Mesendoderm (in vitro differentiated cells): ENCODE measurements around the gene TMEM192.
"Not testable (repeated sequence)": the region's sequence is repeated elsewhere in the genome, so short reads cannot be mapped to it uniquely, and the experiment has no call there.

Experiments used
- DNase-seq: peaks from one replicate; pipeline ENCODE4 v3.0.0; 2013
- H2AK5ac ChIP-seq: 2 replicates; pipeline ENCODE4 v1.6.1; 2013; ENCODE audit warnings: low read length, inconsistent platforms
- H2BK120ac ChIP-seq: 2 replicates; pipeline ENCODE4 v1.6.1; 2013; ENCODE audit warnings: low read depth, mild to moderate bottlenecking, low read length, moderate library complexity, mixed read lengths
- H2BK15ac ChIP-seq: replicated peaks from 2 replicates; pipeline ENCODE4 v1.6.1; 2013; ENCODE audit warnings: low read depth, mild to moderate bottlenecking, moderate library complexity
- H2BK5ac ChIP-seq: 2 replicates; pipeline ENCODE4 v1.6.1; 2013; ENCODE audit warnings: low read length, inconsistent platforms
- H3K18ac ChIP-seq: 2 replicates; pipeline ENCODE4 v1.6.1; 2013; ENCODE audit warnings: mild to moderate bottlenecking, low read length, mixed read lengths
- H3K23ac ChIP-seq: one replicate; pipeline ENCODE4 v1.6.1; 2013; ENCODE audit warnings: low read length
- H3K27ac ChIP-seq: 2 replicates; pipeline ENCODE4 v1.5.1; 2013; ENCODE audit warnings: low read depth, mild to moderate bottlenecking, inconsistent platforms, low read length, moderate library complexity
- H3K27me3 ChIP-seq: 2 replicates; pipeline ENCODE4 v1.6.1; 2013; ENCODE audit warnings: low read length, control low read depth, mild to moderate bottlenecking, inconsistent platforms; ENCODE audit not compliant: insufficient read depth, poor library complexity
- H3K36me3 ChIP-seq: 2 replicates; pipeline ENCODE4 v1.6.1; 2013; ENCODE audit warnings: low read length, inconsistent platforms; ENCODE audit not compliant: control insufficient read depth, insufficient read depth
- H3K4ac ChIP-seq: one replicate; pipeline ENCODE4 v1.6.1; 2013; ENCODE audit warnings: low read depth, mild to moderate bottlenecking, low read length, moderate library complexity
- H3K4me1 ChIP-seq: 2 replicates; pipeline ENCODE4 v1.6.1; 2013; ENCODE audit warnings: low read depth, low read length, inconsistent platforms; ENCODE audit not compliant: control insufficient read depth
- H3K4me2 ChIP-seq: 2 replicates; pipeline ENCODE4 v1.6.1; 2013; ENCODE audit warnings: low read length
- H3K4me3 ChIP-seq: 2 replicates; pipeline ENCODE4 v1.5.1; 2013; ENCODE audit warnings: mild to moderate bottlenecking, low read length
- H3K56ac ChIP-seq: one replicate; pipeline ENCODE4 v1.6.1; 2013; ENCODE audit warnings: low read length
- H3K79me1 ChIP-seq: 2 replicates; pipeline ENCODE4 v1.6.1; 2013; ENCODE audit warnings: low read length, inconsistent platforms
- H3K79me2 ChIP-seq: 2 replicates; pipeline ENCODE4 v1.6.1; 2013; ENCODE audit warnings: mild to moderate bottlenecking, low read length; ENCODE audit not compliant: control insufficient read depth, insufficient read depth
- H3K9ac ChIP-seq: 2 replicates; pipeline ENCODE4 v1.6.1; 2013; ENCODE audit warnings: low read length, inconsistent platforms
- H4K5ac ChIP-seq: one replicate; pipeline ENCODE4 v1.6.1; 2013; ENCODE audit warnings: low read length
- H4K8ac ChIP-seq: one replicate; pipeline ENCODE4 v1.6.1; 2013; ENCODE audit warnings: low read depth, mild to moderate bottlenecking, control low read depth, low read length, moderate library complexity
- WGBS: extraction: QIAGEN DNeasy Blood & Tissue Kit; methylation state at CpG from one replicate; pipeline ENCODE4 v1.1.7; 2013; ENCODE audit warnings: low lambda C conversion rate, missing lambda C conversion rate; ENCODE audit not compliant: insufficient coverage; ENCODE audit errors: extremely low coverage; 5-methylcytosine and 5-hydroxymethylcytosine counted together

Gene TMEM192

GRCh38 chr4:165088366-165088765, 24.3 kb downstream of the TMEM192 start:
- Histone ChIP-seq H2BK120ac (no peak overlapping the region), H3K4me2 (no peak overlapping the region), H3K18ac (no peak overlapping the region), H2AK5ac (no peak overlapping the region), H3K23ac (no peak overlapping the region), H3K79me1 (no peaks in the 10 kb centered on the region), H3K36me3 (no peaks in the 10 kb centered on the region), H3K27ac (no peak overlapping the region), H3K79me2 (no peaks in the 10 kb centered on the region), H2BK15ac (no peak overlapping the region), H3K4me3 (no peak overlapping the region), H3K27me3 (no peaks in the 10 kb centered on the region), H4K5ac (no peak overlapping the region), H3K4ac (no peak overlapping the region), H3K56ac (no peak overlapping the region), H2BK5ac (no peak overlapping the region), H3K9ac (no peak overlapping the region), H4K8ac (no peak overlapping the region), H3K4me1 (no peaks in the 10 kb centered on the region)
- no peak for DNase-seq
- WGBS = no CpG with 5 or more reads among the region's 3 CpGs

- Histone ChIP-seq H2BK5ac (no peak overlapping the region), H3K27me3 (no peaks in the 10 kb centered on the region), H3K4me1 (no peaks in the 10 kb centered on the region), H3K4ac (no peak overlapping the region), H3K56ac (no peak overlapping the region), H2BK15ac (no peak overlapping the region), H3K27ac (no peak overlapping the region), H4K5ac (no peak overlapping the region), H3K4me2 (no peak overlapping the region), H3K36me3 (no peaks in the 10 kb centered on the region), H2BK120ac (no peak overlapping the region), H3K23ac (no peak overlapping the region), H2AK5ac (no peak overlapping the region), H3K4me3 (no peak overlapping the region), H4K8ac (no peak overlapping the region), H3K79me1 (no peaks in the 10 kb centered on the region), H3K79me2 (no peaks in the 10 kb centered on the region), H3K18ac (no peak overlapping the region), H3K9ac (no peak overlapping the region)
- WGBS = no CpG with 5 or more reads among the region's 2 CpGs
- DNase-seq = no peak
Observed at GRCh38 chr4:165085946-165086345, 26.7 kb downstream of the TMEM192 start.

GRCh38 chr4:165084787-165085186, 27.9 kb downstream of the TMEM192 start:
- not testable (repeated sequence) for H3K4ac ChIP-seq, H3K23ac ChIP-seq, H3K4me2 ChIP-seq, H3K79me2 ChIP-seq, H3K56ac ChIP-seq, H2BK120ac ChIP-seq, H2AK5ac ChIP-seq, H3K18ac ChIP-seq, H2BK15ac ChIP-seq, H3K9ac ChIP-seq, H3K4me3 ChIP-seq, H3K27me3 ChIP-seq, H4K8ac ChIP-seq, DNase-seq, H4K5ac ChIP-seq, H3K4me1 ChIP-seq, H3K36me3 ChIP-seq, H3K27ac ChIP-seq, H2BK5ac ChIP-seq, H3K79me1 ChIP-seq
- WGBS = no CpG with 5 or more reads among the region's 7 CpGs

- Histone ChIP-seq H3K4ac (no peak overlapping the region), H3K36me3 (no peaks in the 10 kb centered on the region), H3K56ac (no peak overlapping the region), H3K27me3 (no peaks in the 10 kb centered on the region), H3K18ac (no peak overlapping the region), H2BK15ac (no peak overlapping the region), H2BK120ac (no peak overlapping the region), H3K9ac (no peak overlapping the region), H3K79me1 (no peaks in the 10 kb centered on the region), H2BK5ac (no peak overlapping the region), H4K5ac (no peak overlapping the region), H2AK5ac (no peak overlapping the region), H3K23ac (no peak overlapping the region), H3K27ac (no peak overlapping the region), H3K79me2 (no peaks in the 10 kb centered on the region), H3K4me3 (no peak overlapping the region), H4K8ac (no peak overlapping the region), H3K4me2 (no peak overlapping the region), H3K4me1 (no peaks in the 10 kb centered on the region)
- DNase-seq = no peak
- no CpG with 5 or more reads among the region's 6 CpGs for WGBS
Observed at GRCh38 chr4:165079476-165079875, 33.2 kb downstream of the TMEM192 start.

DNA sequence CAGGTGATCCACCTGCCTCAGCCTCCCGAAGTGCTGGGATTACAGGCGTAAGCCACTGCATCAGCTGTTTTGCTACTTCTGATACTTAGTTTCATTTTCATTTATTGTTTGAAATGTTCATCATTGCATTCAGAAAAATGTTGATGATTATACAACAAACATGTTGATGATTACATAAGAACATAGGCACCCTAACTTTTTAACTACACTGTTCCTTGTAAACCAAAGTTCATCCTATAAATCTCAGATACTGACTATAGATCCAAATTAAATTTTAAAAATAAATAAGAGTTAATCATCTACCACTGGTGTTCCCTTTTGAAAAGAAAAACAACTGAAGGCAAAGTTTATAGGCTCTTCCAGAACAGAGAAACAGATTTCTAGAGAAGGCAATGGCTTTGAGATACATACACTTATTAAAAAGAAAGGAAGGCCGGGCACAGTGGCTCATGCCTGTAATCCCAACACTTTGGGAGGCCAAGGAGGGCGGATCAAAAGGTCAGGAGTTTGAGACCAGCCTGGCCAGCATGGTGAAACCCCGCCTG, 35.6 kb downstream of the TMEM192 start:
- no CpG with 5 or more reads among the region's 5 CpGs for WGBS

GRCh38 chr4:165073346-165073745, 39.3 kb downstream of the TMEM192 start:
- not testable (repeated sequence) for H2BK15ac ChIP-seq, H2BK120ac ChIP-seq, H3K4me3 ChIP-seq, H4K8ac ChIP-seq, H3K27ac ChIP-seq, H3K79me1 ChIP-seq, H2BK5ac ChIP-seq, H3K56ac ChIP-seq, H3K4me2 ChIP-seq, H3K4me1 ChIP-seq, H3K79me2 ChIP-seq, H3K27me3 ChIP-seq, H3K36me3 ChIP-seq, H2AK5ac ChIP-seq, H3K4ac ChIP-seq, H3K18ac ChIP-seq, H4K5ac ChIP-seq, H3K9ac ChIP-seq, H3K23ac ChIP-seq
- no CpG with 5 or more reads among the region's 11 CpGs for WGBS
- peak; percentile 77 for DNase-seq

More for the DNA sequence above, 35.6 kb downstream of the TMEM192 start:
- H3K27me3 ChIP-seq = no peaks in the 10 kb centered on the region
- no peak overlapping the region for H4K8ac ChIP-seq
- no peak for DNase-seq
- no peak overlapping the region for H4K5ac ChIP-seq
- H3K27ac ChIP-seq = no peak overlapping the region
- no peak overlapping the region for H2BK15ac ChIP-seq
- H3K4ac ChIP-seq = no peak overlapping the region
- H3K4me3 ChIP-seq = no peak overlapping the region
- H3K4me1 ChIP-seq = no peaks in the 10 kb centered on the region
- no peaks in the 10 kb centered on the region for H3K79me1 ChIP-seq
- H2AK5ac ChIP-seq = no peak overlapping the region
- no peak overlapping the region for H3K56ac ChIP-seq
- no peak overlapping the region for H3K4me2 ChIP-seq
- H3K36me3 ChIP-seq = no peaks in the 10 kb centered on the region
- H3K23ac ChIP-seq = no peak overlapping the region
- no peak overlapping the region for H2BK120ac ChIP-seq
- H2BK5ac ChIP-seq = no peak overlapping the region
- H3K9ac ChIP-seq = no peak overlapping the region
- H3K18ac ChIP-seq = no peak overlapping the region
- no peaks in the 10 kb centered on the region for H3K79me2 ChIP-seq
